ENCODE data around the gene KYNU. TPM values are rescaled to one million over a fixed set of nuclear protein-coding genes. Genes with fewer than 3 reads are reported as not detected.

KYNU gene
- polyA plus RNA-seq, 1 experiment, result 0.04 TPM

DNA sequence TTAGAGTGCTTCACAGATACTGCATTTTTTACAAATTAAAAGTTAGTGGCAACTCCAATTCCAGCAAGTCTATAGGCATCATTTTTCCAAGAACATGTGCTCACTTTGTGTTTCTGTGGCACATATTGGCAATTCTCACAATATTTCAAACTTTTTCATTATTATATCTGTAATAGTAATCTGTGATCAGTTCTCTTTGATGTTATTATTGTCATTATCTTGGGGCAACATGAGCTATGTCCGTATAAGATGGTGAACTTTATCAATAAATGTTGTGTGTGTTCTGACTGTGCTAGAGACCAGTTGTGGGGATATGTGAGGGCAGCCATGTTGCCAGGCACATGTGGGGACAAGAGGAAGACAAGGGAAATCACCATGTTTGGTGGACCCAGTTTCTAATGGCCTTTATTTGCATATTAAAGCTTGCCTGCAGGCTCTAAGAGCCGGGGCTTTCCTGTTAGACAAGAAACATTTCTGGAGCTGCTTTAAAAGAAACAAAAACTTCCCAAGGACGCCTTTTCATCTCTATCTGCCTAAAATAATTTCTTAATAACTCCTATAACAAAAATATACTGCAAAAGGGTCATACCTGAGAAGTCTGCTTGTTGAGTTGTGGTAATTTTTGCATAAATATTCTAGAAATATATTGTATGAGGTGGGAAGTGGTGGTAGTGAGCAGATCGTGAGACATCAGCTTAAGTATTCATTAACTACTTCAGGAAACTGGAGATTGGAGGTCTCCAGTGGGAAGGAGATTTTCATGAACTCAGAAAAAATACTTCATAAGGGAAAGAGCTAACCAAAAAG lies 37.2 kb downstream of the KYNU start:
- H3K36me3 ChIP-seq (ENCODE audit: control insufficient read depth, insufficient read depth, low read length), result no peaks in the 10 kb centered on the region
- ChIA-PET POLR2A (no interaction called here), CTCF (no interaction called here)
- no peak for DNase-seq (ENCODE audit: low read depth)
- H3K4me3 ChIP-seq (ENCODE audit: low read depth, low read length), result no peak overlapping the region
- TF ChIP-seq, protein P1, sequence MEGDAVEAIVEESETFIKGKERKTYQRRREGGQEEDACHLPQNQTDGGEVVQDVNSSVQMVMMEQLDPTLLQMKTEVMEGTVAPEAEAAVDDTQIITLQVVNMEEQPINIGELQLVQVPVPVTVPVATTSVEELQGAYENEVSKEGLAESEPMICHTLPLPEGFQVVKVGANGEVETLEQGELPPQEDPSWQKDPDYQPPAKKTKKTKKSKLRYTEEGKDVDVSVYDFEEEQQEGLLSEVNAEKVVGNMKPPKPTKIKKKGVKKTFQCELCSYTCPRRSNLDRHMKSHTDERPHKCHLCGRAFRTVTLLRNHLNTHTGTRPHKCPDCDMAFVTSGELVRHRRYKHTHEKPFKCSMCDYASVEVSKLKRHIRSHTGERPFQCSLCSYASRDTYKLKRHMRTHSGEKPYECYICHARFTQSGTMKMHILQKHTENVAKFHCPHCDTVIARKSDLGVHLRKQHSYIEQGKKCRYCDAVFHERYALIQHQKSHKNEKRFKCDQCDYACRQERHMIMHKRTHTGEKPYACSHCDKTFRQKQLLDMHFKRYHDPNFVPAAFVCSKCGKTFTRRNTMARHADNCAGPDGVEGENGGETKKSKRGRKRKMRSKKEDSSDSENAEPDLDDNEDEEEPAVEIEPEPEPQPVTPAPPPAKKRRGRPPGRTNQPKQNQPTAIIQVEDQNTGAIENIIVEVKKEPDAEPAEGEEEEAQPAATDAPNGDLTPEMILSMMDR (IDR thresholded peaks at IDR 0.05; ENCODE audit: insufficient read depth, low read depth, low read length), result no peak
- no peaks in the 10 kb centered on the region for H3K27me3 ChIP-seq (ENCODE audit: control insufficient read depth, insufficient read depth, low read length)

DNA sequence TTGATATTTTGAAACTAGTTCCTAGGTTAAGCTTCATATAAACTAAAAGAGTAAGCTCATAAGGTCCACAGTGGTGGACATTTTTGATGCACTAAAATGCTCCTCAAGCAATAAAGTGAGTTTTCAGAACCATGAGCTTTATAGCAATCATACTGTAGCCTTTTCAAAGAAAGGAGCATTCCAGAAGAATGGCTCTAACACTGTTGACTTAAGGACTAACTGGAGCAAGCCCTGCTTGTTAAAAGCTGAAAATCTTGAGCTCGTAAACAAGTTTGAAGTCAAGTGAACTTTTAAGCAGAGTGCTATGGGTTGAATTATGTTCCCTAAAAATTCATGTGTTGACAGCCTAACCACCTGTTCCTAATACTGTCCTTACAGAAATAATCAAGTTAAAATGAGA lies 38.0 kb downstream of the KYNU start:
- POLR2A ChIA-PET, result no interaction called here
- Histone ChIP-seq H3K36me3 (ENCODE audit: control insufficient read depth, insufficient read depth, low read length) (no peaks in the 10 kb centered on the region), H3K27me3 (ENCODE audit: control insufficient read depth, insufficient read depth, low read length) (no peaks in the 10 kb centered on the region), H3K4me3 (ENCODE audit: low read depth, low read length) (no peak overlapping the region)
- no peak for DNase-seq (ENCODE audit: low read depth)
- CTCF ChIA-PET, result no interaction called here
- TF ChIP-seq, protein P1 (IDR thresholded peaks at IDR 0.05; ENCODE audit: insufficient read depth, low read depth, low read length), result no peak

DNA sequence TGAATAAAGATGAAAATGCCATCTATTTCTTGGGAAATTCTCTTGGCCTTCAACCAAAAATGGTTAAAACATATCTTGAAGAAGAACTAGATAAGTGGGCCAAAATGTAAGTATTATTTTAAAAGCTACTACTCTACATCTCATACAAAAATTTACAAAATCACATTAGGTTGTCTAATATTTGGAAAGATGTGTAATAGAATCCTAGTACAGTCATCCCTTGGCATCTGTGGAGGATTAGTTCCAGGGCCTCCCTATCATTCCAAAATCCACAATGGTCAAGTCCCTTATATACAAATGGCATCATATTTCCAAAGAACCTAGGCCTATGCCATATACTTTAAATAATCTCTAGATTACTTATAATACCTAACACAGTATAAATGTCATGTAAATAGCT lies 41.2 kb downstream of the KYNU start:
- H3K4me3 ChIP-seq (ENCODE audit: low read depth, low read length), result no peak overlapping the region
- ChIA-PET CTCF (no interaction called here), POLR2A (no interaction called here)
- no peaks in the 10 kb centered on the region for H3K27me3 ChIP-seq (ENCODE audit: control insufficient read depth, insufficient read depth, low read length)
- no peaks in the 10 kb centered on the region for H3K36me3 ChIP-seq (ENCODE audit: control insufficient read depth, insufficient read depth, low read length)
- TF ChIP-seq, protein P1 (IDR thresholded peaks at IDR 0.05; ENCODE audit: insufficient read depth, low read depth, low read length), result no peak
- no peak for DNase-seq (ENCODE audit: low read depth)

DNA sequence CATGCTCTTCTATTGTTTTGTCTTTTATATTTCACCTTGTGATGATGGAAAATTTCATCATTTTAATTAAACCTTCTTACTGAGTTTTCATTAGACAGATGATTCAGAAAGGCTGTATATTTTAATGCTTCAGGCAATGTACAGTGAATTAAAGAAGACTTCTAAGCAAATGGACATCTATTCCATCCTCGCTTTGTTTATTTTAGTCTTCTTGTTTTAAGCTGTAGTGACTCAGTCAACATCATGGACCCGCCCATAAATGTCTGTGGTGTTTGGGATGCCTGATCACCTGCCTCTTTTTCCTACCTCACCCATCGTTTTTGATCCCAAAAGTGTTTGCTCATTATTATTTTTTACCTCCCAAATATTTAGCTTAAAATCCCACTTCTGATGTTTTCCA lies 43.1 kb downstream of the KYNU start:
- Histone ChIP-seq H3K36me3 (ENCODE audit: control insufficient read depth, insufficient read depth, low read length) (no peaks in the 10 kb centered on the region), H3K4me3 (ENCODE audit: low read depth, low read length) (no peak overlapping the region), H3K27me3 (ENCODE audit: control insufficient read depth, insufficient read depth, low read length) (no peaks in the 10 kb centered on the region)
- CTCF ChIA-PET, result interaction anchor here (1.0 kb wide), 1 partner anchor 245 kb away, joined by 3 read pairs; no protein-coding TSS in a partner anchor
- TF ChIP-seq, protein P1 (IDR thresholded peaks at IDR 0.05; ENCODE audit: insufficient read depth, low read depth, low read length), result no peak
- POLR2A ChIA-PET, result no interaction called here
- no peak for DNase-seq (ENCODE audit: low read depth)

DNA sequence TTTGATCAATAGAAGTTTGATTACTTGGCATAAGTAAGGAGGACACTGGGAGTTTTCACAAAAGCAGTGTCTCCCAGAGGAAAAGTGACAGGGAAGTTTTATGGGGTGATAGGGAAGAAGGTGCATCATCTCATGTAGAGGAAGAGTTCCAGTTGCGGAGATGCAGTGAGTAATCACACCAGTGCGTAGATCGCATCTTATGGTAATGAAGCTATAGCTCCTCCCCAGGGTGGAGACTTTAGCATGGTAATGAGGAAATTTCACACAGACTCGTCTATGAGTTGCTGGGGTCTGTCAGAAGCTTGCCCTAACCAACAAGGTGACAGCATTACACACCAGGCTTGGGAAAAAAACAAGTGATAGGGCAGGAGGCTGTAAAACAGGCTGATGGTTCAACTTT lies 49.0 kb downstream of the KYNU start:
- H3K27me3 ChIP-seq (ENCODE audit: control insufficient read depth, insufficient read depth, low read length), result no peaks in the 10 kb centered on the region
- no peaks in the 10 kb centered on the region for H3K36me3 ChIP-seq (ENCODE audit: control insufficient read depth, insufficient read depth, low read length)
- DNase-seq (ENCODE audit: low read depth), result no peak
- POLR2A ChIA-PET, result no interaction called here
- CTCF ChIA-PET, result no interaction called here
- TF ChIP-seq, protein P1 (IDR thresholded peaks at IDR 0.05; ENCODE audit: insufficient read depth, low read depth, low read length), result no peak
- H3K4me3 ChIP-seq (ENCODE audit: low read depth, low read length), result no peak overlapping the region
